GM21529 (cell line): Measurements from ENCODE around the gene CPN1.
"Not testable (repeated sequence)": the region's sequence is repeated elsewhere in the genome, so short reads cannot be mapped to it uniquely, and the experiment has no call there.

Experiments
- ATAC-seq: cut with Tn5 transposase; IDR thresholded peaks from one replicate; pipeline ENCODE4 v1.9.1; 2021; ENCODE audit not compliant: unreplicated experiment

Gene CPN1

GRCh38 chr10:100025576-100025975 lies 56.1 kb downstream of the CPN1 start:
- no peak for ATAC-seq

DNA sequence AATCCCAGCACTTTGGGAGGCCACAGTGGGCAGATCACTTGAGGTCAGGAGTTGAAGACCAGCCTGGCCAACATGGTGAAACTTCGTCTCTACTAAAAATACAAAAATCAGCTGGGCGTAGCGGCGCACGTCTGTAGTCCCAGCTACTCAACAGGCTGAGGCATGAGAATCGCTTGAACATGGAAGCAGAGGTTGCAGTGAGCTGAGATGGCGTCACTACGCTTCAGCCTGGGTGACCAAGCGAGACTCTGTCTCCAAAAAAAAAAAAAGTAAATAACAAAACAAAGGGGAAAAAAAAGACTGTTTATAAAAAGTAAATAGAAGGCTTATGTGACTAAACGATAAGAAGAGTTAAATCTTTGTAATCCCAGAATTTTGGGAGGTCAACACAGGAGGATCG lies 56.9 kb downstream of the CPN1 start:
- no peak for ATAC-seq

DNA sequence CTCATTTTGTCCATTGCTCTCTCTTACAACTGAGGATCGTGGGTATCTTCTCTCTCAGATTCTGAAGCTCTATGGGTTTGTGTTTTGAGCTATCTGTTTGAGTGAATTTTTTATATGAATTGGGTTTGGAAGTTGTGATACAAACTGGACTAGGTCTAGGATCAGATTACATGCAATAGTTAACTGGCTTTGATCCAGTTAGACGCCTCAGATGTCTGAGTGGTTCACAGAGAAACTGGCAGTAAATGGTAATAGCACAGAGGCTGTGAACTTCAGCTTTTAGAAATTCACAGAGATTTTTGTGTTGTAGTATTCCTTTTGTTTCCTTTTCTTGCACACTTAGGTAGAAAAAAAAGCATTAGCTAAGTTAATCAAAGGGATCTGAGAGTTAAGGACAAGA lies 59.3 kb downstream of the CPN1 start:
- no peak for ATAC-seq

DNA sequence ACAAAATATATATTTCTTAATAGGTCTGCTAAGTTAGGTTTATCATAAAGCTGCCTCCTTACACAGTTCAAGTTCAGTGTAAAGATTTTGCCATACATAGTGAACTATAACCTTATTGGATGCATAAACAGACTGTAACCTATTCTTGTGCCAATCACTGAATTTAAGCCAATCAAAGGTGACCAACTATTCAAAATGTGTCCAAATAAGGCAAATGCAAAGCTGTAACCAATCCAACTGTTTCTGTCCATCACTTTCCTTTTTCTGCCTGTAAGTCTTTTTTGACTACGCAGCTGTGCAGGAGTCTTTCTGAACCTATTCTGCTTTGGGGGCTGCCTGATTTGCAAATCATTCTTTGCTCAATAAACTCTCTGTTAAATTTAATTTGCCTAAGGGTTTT lies 60.3 kb downstream of the CPN1 start:
- ATAC-seq: no peak

- no peak for ATAC-seq
Measured at GRCh38 chr10:100020886-100021253, 60.8 kb downstream of the CPN1 start.

DNA sequence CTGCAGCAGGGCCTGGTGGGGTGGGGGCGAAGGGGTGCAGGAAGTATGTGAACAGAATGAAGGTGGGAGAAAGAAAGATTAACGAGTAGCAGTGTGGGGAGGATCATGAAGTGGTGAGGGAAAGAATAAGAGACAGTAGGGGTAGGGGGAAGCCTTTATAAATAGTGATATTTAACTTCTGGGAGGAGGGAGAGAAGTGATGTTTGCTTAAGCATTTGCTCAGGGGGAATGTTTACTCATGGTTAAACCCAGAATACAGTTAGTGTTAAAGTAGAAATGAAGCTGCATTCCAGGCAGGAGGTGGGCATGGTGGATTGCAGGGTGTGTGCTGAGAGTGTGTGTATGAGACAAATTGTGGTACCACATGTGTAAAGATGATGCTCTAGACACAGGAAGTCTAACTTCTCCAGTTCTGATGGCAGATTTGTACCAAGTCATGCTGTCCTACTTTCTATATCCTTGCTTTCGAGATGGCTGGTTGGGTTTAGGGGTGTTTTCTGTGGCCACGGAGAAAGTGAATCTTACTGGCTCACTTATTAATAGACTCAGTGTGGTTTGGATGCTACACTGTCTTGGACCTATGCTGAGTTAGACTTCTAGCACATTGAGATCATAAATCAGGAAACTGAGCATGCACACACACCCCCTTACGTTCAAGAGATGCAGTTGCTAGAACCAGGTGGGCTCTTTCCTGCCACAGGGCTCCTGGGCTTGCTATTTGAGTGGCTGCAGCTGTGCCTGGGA lies 61.4 kb downstream of the CPN1 start:
- ATAC-seq: peak; percentile 76

DNA sequence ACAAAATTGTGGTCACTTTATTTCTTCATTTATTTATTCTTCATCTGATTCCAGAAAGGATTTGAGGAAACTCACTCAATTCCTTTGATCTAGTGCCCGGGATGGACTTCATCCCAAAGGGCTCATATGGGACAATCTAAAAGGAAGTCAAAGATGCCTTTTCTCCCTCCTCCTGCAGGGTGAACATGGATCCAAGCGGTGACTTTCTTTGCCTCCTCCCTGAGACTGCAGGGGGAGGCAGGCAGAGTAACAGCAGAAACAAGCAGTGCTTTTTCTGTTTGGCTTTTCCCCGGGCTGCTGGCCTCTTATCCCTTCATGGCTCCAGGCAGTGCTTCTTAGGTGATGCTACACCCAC lies 61.9 kb downstream of the CPN1 start:
- no peak for ATAC-seq

DNA sequence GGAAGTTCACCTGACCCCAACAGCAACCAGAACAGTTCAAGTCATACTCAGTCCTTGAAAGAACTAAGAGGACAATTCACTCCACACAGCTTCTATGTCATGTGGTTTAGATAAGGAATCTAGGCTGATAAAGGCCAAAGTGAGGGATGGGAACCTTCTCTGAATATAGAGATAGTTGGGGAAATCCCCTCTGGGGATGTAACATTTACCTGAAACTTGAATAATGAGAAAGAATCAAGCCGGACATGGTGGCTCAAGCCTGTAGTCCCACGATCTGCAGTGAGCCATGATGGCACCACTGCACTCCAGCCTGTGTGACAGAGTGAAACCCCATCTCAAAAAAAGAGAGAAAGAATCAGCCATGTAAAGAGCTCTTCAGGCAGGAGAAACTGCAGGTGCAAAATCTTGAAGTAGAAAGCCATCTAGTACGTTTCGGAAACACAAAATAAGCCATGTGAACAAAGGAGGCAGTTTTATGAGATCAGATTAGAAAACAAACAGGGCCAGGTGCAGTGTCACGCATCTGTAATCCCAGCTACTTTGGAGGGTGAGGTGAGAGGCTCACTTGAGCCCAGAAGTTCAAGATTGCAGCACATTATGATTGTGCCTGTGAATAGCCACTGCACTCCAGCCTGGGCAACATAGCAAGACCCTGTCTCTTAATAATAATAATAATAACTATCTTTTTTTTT lies 67.5 kb downstream of the CPN1 start:
- ATAC-seq: peak; percentile 72

DNA sequence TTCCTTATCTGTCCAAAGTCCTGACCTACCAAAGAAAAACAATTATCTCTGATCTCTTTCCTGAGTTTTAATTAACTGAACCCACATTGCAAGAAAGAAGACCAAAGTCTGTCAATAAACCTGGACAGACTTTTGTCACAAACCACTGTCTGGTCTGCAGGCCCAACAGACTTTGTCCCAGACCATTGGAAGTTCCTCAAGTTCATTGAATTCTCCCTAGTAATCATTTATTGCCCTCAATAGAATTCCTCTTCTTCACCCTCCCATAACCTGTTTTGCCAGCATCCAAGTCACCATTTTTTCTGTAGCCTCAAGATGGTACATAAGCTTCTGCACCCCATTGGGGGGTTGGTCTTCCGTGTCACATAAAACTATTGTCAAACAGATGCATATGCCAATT lies 68.0 kb downstream of the CPN1 start:
- ATAC-seq: no peak

DNA sequence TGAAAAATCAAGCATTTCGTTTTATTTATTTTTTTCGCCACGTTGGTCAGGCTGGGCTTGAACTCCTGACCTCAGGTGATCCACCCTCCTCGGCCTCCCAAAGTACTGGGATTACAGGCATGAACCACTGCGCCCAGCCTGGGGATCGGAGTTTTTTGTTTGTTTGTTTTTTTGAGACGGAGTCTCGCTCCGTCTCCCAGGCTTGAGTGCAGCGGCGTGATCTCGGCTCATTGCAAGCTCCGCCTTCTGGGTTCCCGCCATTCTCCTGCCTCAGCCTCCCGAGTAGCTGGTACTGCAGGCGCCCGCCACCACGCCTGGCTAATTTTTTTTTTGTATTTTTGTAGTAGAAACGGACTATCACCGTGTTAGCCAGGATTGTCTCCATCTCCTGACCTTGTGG lies 69.8 kb downstream of the CPN1 start:
- ATAC-seq: not testable (repeated sequence)

GRCh38 chr10:100009793-100010676 lies 71.6 kb downstream of the CPN1 start, which contains the start of gene DNMBP:
TSS of gene DNMBP (minus strand) at chr10:100009947. CDS start at chr10:99972124, 37,823 bp downstream.
- ATAC-seq: peak; percentile 68

DNA sequence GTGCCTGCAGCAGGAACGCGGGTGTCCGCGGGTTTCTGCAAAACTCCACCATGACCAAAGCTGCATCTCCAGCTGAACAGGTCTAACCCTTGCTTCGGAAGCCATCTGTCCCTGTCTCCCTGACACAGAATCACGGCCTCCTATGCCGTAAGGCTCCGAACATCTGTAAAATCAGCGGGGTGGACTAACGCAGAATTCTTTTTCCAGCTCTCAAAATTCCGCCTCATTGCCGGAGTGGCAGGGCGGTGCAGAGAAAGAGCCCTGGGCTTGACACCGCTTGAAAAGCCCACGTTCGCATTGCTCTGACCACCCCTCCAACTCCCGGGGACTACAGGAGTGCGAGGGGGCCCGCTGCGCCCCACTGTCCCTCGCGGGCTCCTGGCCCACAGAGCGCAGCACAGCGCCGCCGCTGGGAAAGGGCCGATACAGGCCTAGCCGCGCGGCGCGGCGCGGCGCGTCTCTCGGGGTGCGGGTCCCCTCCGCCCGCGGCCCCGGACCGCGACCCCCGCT lies 72.3 kb downstream of the CPN1 start:
- peak; percentile 56 for ATAC-seq

- no peak for ATAC-seq
Measured at GRCh38 chr10:100008708-100009282, 72.9 kb downstream of the CPN1 start.

DNA sequence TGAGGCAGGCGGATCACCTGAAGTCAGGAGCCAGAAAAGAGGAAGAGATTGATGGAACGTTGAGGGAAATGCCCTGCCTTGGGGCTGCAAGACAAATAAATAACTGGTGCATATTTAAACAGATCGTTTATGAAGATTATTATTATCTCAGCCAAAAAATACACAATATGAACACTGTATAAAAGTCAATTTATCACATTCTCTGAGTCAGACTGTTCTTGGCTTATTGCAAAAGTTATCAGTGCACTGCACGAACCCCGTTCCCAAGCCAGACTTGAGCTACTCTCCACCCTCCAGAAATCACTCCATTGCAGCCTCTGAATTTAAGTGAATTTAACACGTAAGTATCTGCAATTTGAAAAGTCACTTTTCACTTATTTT lies 73.5 kb downstream of the CPN1 start:
- no peak for ATAC-seq

- no peak for ATAC-seq
Measured at GRCh38 chr10:100007231-100008141, 74.2 kb downstream of the CPN1 start.

GRCh38 chr10:100006243-100006886 lies 75.3 kb downstream of the CPN1 start:
- ATAC-seq: no peak

DNA sequence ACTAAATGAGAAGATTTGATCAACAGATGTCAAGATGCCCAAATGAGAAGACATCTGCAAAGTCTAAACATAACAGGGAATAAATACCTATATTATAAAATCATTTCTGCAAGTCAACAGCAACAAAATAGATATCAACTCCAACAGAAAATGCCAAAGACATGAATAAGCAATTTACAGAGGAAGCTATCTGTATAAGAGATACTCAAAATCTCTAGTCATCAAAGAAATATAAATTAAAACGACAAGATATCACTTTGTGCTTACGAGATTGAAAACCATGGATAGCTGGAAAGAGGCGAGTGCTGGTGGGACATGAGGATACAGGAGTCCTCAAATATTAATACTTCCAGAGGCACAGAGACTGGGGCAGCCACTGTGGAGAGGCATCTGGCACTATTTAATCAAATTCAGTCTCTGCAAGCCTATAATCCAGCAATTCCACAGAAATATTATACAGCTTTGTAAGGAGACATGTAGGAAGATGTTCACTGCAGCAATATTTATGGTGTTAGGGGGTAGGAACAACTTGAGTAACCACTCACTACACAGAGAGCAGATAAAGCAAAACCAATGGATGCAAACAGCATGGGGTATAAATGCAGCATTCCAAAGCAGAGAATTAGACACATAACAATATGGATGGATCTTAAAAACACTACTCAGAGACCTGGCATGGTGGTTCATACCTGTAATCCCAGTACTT lies 76.7 kb downstream of the CPN1 start:
- ATAC-seq: no peak

GRCh38 chr10:100000109-100000644 lies 81.5 kb downstream of the CPN1 start:
- no peak for ATAC-seq
